HCT116 (cell line): ENCODE measurements around the gene ID1.

ENCODE experiments used
- CTCF ChIP-seq, 3 experiments: fragments of 200-600 bp in 1 of 3; sonication (generic) in 1 of 3; IDR thresholded peaks in 2 of 3; conservative IDR thresholded peaks in 1 of 3; 2 replicates each; pipeline ENCODE4 v1.5.1; 2012 to 2017; ENCODE audit warnings: low read depth in 2 of 3, low read length in 2 of 3, antibody characterized with exemption in 1 of 3, borderline replicate concordance in 1 of 3, control low read depth in 1 of 3, mild to moderate bottlenecking in 1 of 3, mixed read lengths in 1 of 3, mixed run types in 1 of 3, moderate library complexity in 1 of 3; ENCODE audit not compliant: insufficient read depth in 1 of 3
- EZH2 ChIP-seq: fragments of 200-600 bp; sonication (generic); IDR thresholded peaks from 2 replicates; pipeline ENCODE4 v1.6.1; 2017; ENCODE audit warnings: antibody characterized with exemption, mixed run types
- EZH2phosphoT487 ChIP-seq: fragments of 200-600 bp; IDR thresholded peaks from 2 replicates; pipeline ENCODE4 v1.6.1; 2018; ENCODE audit warnings: antibody characterized with exemption, borderline replicate concordance
- JUND ChIP-seq: IDR thresholded peaks from 2 replicates; pipeline ENCODE4 v1.6.1; 2012
- MAX ChIP-seq: IDR thresholded peaks from 2 replicates; pipeline ENCODE4 v1.6.1; 2012
- POLR2A ChIP-seq: IDR thresholded peaks from 2 replicates; pipeline ENCODE4 v1.7.0; 2011; ENCODE audit warnings: borderline replicate concordance; ENCODE audit not compliant: insufficient read depth, insufficient read length; ENCODE audit errors: extremely low read depth
- POLR2AphosphoS5 ChIP-seq: IDR thresholded peaks from 2 replicates; pipeline ENCODE4 v1.6.1; 2011; ENCODE audit warnings: mild to moderate bottlenecking, low read depth, low read length, moderate library complexity
- RAD21 ChIP-seq: IDR thresholded peaks from 2 replicates; pipeline ENCODE4 v1.6.1; 2012; ENCODE audit warnings: low read depth, mild to moderate bottlenecking
- REST ChIP-seq: IDR thresholded peaks from 2 replicates; pipeline ENCODE4 v1.6.1; 2012; ENCODE audit warnings: low read depth
- SRF ChIP-seq: IDR thresholded peaks from 2 replicates; pipeline ENCODE4 v1.6.1; 2012; ENCODE audit warnings: low read depth
- ZFX ChIP-seq: fragments of 450-650 bp; IDR thresholded peaks from 2 replicates; pipeline ENCODE4 v1.6.1; 2017

GRCh38 chr20:31578448-31579138, 26.5 kb upstream of the ID1 start:
- TF ChIP-seq EZH2phosphoT487 (no peak), RAD21 (no peak), EZH2 (no peak), POLR2A (no peak), ZFX (no peak), CTCF (IDR thresholded peaks at IDR 0.05 in 2 of 3, conservative IDR thresholded peaks at IDR 0.05 in 1 of 3; ENCODE audit: borderline replicate concordance in 1 of 3, insufficient read depth in 1 of 3, low read depth in 2 of 3, low read length in 2 of 3) (no peak), JUND (no peak), POLR2AphosphoS5 (no peak), MAX (no peak), REST (no peak), SRF (no peak)
